GM18517 (cell line): ENCODE results near the gene BORCS6.
A peak's percentile ranks its signal among the peaks of the same experiment; 100 is the strongest.

ENCODE experiments used
- ATAC-seq: cut with Tn5 transposase; IDR thresholded peaks from one replicate; pipeline ENCODE4 v1.9.1; 2021; ENCODE audit warnings: mild to moderate bottlenecking, moderate library complexity; ENCODE audit not compliant: unreplicated experiment

The BORCS6 gene

DNA sequence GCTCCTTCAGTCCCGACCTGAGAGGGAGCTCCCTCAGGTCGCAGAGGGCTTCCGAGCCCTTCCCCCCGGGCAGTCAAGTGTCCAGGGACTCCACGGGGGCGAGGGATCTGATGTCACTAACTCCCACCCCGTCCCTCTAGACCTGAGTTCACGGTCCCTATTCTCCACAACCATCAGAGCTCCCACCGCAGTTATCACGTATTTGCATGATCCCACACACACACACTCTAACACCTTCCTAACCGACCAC is 34.1 kb downstream of the BORCS6 start:
- ATAC-seq: no peak

DNA sequence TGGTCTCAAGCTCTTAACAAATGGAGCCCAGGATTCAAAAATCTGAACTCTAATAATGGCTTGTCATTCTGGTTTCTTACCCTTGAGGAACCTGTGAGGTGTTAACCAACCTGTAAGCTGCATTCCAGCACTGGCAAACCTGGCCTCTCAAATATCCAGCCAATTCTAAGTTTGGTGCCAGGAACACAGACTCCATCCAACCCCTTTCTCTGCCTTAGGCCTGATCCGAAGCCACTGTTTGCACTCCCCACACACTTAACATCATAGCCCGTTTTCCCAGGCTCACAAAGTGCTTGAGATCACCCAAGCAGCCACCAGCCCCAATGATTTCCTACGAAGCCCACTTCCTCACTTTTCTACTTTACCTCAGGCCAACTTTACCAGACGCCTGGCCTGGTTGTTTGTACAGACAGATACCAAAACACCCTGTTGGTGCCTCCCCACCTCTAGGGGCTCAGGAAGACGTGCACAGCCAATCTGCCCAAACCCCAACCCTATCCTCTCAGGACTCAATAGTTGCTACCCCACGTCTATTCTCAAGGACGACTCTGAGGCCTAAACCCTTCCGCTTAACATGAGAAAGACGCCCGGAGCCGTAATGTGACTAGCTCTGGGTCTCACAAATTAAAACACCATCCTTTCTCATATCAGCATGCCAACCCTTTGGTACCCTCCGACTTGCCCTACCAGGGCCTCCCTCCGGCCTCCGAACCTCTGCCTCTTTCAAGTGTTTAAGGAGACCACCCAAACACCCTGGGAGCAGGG is 34.6 kb downstream of the BORCS6 start:
- no peak for ATAC-seq

DNA sequence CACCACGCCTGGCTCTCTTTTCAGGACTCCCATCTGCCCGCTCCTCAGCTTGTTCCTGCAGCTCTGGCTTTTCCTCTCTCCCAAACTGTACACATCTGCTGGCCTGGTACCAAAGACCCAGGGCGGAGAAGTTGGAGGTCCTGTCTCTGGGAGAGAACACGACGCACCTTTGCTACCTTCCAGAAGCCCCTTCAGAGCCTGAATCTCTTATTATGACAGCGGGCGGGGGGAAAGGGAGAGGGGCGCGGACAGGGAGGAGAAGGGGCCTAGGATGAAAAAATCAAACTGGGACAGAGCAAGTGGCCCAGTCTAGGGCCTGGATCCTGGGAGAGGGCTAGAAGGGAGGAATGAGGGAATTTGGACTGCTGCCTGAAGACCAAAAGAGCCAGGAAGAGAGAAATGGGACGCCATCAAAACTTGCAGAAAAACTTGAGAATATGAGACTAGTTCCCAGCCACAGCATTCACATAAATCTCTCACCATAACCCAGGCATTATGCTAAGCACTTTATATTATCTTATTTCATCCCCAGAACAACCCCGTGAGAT is 35.3 kb downstream of the BORCS6 start:
- no peak for ATAC-seq

DNA sequence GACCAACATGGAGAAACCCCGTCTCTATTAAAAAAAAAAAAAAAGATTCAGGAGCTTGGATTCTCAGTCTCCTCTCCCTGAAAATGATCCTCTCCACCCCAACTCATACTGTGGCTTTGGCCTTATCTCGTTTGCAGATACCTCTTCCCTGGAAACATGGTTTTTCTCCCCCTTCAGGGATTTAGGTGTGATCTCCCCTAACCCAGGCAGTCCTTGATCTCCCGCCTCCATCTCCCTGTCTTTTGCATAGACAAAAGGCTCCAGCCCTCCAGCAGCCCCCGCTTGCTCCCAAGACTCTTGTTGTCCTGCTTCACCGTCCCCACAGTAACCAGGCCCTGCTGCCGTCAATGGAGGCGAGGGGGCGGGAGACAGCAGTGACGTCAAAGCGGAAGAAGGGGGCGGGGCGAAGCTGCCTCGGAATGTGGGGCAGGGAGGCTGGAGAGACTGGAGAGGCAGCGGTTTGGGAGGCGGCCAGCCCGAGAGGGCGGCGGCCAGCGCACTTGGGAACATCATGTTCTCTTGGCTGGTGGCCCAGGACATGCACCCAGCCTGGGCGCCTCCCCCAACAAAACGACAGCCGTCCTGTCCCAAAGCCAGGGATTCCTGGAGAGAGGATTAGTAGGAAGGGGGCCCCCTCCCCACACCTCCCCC is 35.9 kb downstream of the BORCS6 start:
- no peak for ATAC-seq

- ATAC-seq: no peak
Observed at GRCh38 chr17:8153525-8153956, 36.4 kb downstream of the BORCS6 start.

DNA sequence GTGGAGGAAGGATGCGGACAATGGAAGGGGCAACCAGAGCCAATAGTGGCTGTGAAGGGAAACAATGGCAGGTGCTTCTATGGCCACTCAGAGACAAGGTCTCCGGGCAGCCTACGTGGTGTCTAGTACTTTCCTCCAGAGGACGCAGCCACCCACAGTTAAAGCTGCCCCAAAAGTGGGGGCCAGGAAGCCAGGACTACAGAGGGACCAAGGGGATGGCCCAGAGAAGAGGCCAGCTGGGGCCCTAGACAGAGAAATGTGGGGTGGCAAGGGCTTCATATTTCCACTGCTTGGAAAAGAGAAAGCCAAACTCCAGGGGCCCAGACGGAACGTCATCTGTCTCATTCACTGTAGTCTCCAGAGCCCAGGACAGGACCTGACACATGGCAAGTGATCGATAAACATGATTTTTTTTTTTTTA is 36.9 kb downstream of the BORCS6 start:
- no peak for ATAC-seq

GRCh38 chr17:8152112-8152775 is 37.7 kb downstream of the BORCS6 start, which contains the start of gene PER1:
Gene PER1 (minus strand): TSS chr17:8152404. CDS start chr17:8150706, 1,698 bp downstream.
- no peak for ATAC-seq

DNA sequence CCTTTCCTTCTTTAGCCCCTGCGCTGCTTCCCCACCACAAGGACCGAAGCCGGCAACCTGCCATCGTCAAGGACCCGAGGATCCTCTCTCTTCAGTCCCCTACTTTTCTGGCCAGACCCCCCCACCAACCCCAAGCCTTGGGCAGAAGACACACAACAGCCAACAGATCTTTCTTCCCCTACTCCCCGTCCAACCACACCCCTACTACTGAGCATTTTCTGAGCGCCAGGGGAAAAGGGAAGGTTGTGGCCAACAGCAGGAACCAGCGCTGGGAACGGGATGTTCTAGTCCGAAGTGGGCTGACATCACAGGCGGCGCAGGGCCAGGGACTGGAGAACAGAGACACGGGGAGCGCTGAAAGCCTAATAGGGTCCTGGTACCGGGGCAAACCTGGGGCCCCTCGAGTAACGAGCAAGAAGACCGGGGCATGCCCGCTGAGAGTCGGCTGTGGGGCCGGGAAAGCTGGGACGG is 38.3 kb downstream of the BORCS6 start:
- ATAC-seq: no peak

- peak; percentile 50 for ATAC-seq
Observed at GRCh38 chr17:8151120-8151640, 38.8 kb downstream of the BORCS6 start.

- no peak for ATAC-seq
Observed at GRCh38 chr17:8150194-8151119, 39.5 kb downstream of the BORCS6 start.

DNA sequence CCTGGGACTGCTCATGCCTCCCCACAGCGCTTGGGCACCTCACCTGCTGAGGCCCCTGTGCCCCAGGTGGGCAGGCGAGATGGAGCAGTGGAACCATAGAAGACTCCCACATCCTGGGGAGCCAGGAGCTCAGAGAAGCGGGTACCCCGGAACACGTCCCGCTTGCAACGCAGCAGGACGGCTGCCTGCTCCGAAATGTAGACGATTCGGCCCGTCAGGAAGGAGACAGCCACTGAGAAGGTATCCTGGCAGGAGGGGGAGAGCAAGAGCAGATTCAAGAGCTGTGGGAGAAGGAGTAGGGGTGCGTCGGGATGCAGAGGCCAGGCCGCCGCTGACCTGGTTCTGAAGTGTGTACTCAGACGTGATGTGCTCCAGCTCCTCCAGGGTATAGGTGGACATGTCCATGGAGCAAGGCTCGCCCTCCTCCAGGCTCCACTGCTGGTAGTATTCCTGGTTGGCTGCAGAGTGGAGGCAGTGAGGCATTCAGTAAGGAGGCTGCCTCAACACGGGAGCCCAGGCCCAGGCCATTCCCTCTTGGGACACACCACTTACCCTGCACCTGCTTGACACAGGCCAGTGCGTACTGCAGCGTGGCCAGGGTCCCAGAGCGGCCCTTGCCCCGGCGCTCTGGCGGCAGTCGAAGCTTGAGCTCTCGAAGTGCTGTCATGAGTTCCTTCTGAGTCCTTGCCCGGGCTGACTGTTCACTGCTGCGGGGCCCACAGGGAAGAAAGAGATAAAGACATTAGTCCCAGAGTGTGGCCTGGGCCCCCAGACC is 40.4 kb downstream of the BORCS6 start:
- no peak for ATAC-seq

DNA sequence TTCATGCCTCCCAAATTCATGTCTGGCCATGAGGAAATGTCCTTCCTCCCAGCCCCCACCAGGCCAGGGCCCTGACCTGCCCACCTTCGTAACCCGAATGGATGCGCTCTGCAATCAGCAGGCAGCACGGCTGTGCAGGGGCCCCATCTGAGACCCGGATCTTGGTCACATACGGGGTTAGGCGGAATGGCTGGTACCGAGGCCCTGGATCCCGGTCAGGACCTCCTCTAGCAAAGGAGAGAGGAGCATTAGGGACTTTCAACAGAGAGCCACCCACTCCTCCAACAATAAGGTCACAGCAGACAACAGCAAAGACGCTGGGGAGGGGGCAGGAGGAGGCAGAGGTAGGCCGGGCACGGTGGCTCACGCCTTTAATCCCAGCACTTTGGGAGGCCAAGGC is 41.4 kb downstream of the BORCS6 start:
- no peak for ATAC-seq

DNA sequence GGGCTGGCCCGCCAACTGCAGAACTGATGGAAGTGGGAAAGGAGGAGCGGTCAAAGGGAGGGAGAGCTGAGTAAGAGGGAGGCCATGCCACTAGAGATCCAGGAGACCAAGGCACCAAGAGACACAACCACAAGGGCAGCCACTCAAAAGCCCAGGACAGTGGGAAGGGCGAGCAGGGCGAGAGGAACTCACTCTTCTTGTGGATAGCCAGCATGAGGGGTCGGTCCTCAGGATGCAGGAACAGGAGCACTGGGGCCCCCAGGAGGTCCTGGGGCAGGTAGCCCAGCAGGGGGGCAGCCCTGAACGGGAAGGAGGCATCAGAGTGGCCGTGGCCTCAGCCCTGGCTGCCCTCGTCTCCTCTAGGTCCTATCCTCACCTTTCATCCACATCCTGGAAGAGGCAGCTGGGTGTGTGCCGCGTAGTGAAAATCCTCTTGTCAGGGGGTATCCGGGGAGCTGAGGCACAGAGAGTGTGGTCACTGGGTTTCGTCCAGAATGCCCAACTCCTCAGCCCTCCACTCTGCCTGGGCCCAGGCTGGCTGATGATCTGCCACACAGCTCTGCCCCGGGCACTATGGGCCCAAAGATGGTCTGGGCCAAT is 42.1 kb downstream of the BORCS6 start:
- no peak for ATAC-seq

DNA sequence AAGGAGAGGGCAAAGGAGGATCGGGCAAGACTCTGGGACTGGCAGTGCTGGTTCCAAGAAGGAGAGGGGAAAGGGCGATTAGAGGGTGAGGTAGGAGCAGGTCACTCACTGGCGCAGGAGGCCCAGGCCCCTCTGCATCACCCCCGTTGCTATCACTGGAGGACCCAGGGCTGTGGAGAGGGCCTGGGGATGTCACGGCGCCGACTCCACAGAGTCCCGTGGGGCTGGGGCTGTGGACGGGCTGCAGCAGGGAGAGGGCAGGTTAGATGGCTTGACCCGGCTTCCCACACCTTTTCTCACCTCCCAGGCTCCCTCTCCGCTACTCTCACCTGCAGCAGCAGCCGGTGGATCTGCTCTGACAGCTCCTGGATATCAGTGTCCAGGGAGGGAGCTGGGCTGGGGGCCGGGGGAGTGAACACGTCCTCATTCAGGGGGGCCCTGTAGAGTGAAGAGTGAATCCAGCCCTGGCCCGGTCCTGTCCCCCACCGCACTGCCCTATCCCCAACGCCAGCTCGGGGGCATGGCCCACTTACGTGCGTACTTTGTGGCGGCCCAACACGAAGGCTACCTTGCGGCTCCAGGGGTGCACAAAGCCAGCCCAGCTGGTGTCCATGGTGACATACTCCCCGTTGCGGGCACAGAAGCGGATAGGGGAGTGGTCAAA is 42.7 kb downstream of the BORCS6 start:
- no peak for ATAC-seq

DNA sequence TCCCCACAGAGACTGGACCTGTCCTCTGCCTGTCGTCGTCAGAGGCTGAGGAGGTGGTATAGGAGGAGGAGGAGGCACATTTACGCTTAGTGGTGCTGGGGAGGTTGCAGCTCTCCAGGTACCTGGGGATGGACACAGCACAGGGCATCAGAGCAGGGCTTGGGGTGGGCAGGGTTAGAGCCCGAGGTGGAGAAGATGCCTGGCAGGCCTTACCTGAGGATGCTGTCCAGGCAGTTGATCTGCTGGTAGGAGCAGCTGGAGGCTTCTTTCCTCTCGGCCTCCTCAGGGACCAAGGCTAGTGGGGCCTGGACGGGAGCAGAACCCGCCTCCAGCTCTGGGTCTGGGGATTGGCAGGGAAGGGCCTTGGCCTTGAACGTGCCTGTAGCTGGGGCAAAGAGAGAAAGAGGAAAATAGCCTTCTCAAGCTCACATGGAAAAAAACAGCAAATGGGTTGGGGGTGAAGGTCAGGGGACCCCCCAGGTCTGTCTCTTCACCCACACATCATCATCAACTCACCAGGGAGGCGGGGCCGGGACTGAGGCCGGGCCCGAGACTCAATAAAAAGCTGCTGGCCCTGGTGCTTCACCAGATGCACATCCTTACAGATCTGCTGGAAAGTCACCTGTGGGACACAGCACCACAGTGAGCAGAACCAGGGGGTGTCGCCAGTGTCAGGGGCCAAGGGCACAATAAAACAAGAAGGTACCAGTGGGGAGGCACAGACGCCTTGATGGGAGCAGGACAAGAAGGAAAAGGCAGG is 43.4 kb downstream of the BORCS6 start:
- ATAC-seq: no peak

- no peak for ATAC-seq
Observed at GRCh38 chr17:8145811-8146210, 44.2 kb downstream of the BORCS6 start.

DNA sequence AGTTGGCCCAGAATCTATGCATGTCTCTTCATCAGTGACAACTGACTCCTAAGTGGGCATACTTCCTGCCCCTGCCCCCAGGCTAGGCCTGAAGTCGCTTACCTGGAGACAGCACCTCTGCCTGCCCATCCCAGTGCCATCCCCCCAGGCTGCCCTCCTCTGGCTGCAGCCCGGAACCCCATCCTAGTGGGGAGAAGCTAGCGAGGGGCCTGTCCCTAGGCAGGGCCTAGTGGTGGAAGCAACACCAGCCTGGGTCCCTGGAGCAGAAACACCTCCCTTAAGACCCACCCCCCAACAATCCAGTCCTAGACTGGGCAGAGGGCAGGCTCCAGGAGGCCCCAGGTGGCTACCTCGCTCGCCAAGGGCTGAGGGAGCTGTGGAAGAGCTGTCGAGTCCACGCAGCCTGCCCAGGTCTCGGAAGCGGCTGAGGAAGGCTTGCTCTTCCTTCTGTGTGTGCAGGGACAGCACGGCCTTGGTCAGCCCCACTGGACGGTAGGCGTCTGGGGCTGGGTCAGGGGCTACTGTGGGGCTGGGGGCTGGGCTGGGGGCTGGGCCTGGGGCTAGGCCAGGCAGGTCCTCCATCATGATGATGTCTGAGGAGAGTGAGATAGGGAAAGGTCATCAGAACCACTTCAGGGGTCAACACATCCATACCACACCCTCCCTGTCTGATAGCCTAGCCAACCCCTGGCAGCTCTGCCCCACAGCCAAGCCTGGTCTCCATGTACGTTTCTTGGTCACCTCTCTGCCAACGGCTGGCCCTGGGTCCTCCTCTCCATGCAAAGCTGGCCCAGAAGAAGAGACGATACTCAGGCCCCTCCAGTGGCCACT is 45.4 kb downstream of the BORCS6 start:
- no peak for ATAC-seq
